Stimulated activated CD8-positive, alpha-beta memory T cell treated with anti-CD3 and anti-CD28 coated beads, Interleukin-15, amount 100 ng/mL, for 24 hours (primary cell): ENCODE data around the gene CUEDC2.
A peak's percentile ranks its signal among the peaks of the same experiment; 100 is the strongest.

Experiments
- DNase-seq: peaks from one replicate; pipeline ENCODE4 v3.0.0-alpha.2; 2020; ENCODE audit warnings: low read depth

The CUEDC2 gene

GRCh38 chr10:102396730-102397151 lies 35.6 kb downstream of the CUEDC2 start:
- no peak for DNase-seq

GRCh38 chr10:102396317-102396650 lies 36.1 kb downstream of the CUEDC2 start:
- no peak for DNase-seq

- peak; percentile 85 for DNase-seq
Measured at GRCh38 chr10:102395400-102396316, 36.7 kb downstream of the CUEDC2 start, which contains the start of gene NFKB2. NFKB2 (plus strand) TSS chr10:102395705; CDS start chr10:102395960, 255 bp downstream.

- DNase-seq: no peak
Measured at GRCh38 chr10:102394801-102395399, 37.5 kb downstream of the CUEDC2 start.

- peak; percentile 97 for DNase-seq
Measured at GRCh38 chr10:102394079-102394800, 38.1 kb downstream of the CUEDC2 start.

- DNase-seq: no peak
Measured at GRCh38 chr10:102393411-102394078, 38.8 kb downstream of the CUEDC2 start.

- DNase-seq: no peak
Measured at GRCh38 chr10:102392306-102392705, 40.1 kb downstream of the CUEDC2 start.

GRCh38 chr10:102389894-102390293 lies 42.5 kb downstream of the CUEDC2 start:
- no peak for DNase-seq

GRCh38 chr10:102384606-102385429 lies 47.6 kb downstream of the CUEDC2 start:
- no peak for DNase-seq

GRCh38 chr10:102384053-102384452 lies 48.3 kb downstream of the CUEDC2 start:
- no peak for DNase-seq

- DNase-seq: no peak
Measured at GRCh38 chr10:102382871-102383270, 49.5 kb downstream of the CUEDC2 start.

GRCh38 chr10:102381983-102382382 lies 50.4 kb downstream of the CUEDC2 start:
- DNase-seq: no peak

GRCh38 chr10:102379383-102379782 lies 53.0 kb downstream of the CUEDC2 start:
- DNase-seq: no peak

GRCh38 chr10:102376901-102377300 lies 55.5 kb downstream of the CUEDC2 start:
- no peak for DNase-seq

GRCh38 chr10:102375867-102376266 lies 56.5 kb downstream of the CUEDC2 start:
- DNase-seq: no peak

GRCh38 chr10:102375250-102375649 lies 57.1 kb downstream of the CUEDC2 start:
- DNase-seq: no peak
